Muscle layer of colon (tissue), 2 donors: ENCODE data around the gene NMRK2.
A peak's percentile ranks its signal among the peaks of the same experiment; 100 is the strongest.

Experiments
- H3K27ac ChIP-seq: one replicate; pipeline ENCODE4 v1.7.0; 2013; ENCODE audit warnings: low read depth, mild to moderate bottlenecking, low read length, moderate library complexity
- H3K27me3 ChIP-seq, 2 donors: one replicate each; pipeline ENCODE4 v1.7.0; 2013; ENCODE audit warnings: low read length in 2 of 2, mild to moderate bottlenecking in 2 of 2; ENCODE audit not compliant: insufficient read depth in 2 of 2, control insufficient read depth in 1 of 2
- H3K36me3 ChIP-seq: one replicate; pipeline ENCODE4 v1.7.0; 2013; ENCODE audit warnings: mild to moderate bottlenecking, low read length; ENCODE audit not compliant: insufficient read depth
- H3K4me1 ChIP-seq: one replicate; pipeline ENCODE4 v1.7.0; 2013; ENCODE audit warnings: mild to moderate bottlenecking, low read length; ENCODE audit not compliant: insufficient read depth
- H3K4me3 ChIP-seq, 2 donors: one replicate each; pipeline ENCODE4 v1.7.0; 2013; ENCODE audit warnings: low read length in 2 of 2, low read depth in 1 of 2, mild to moderate bottlenecking in 1 of 2, moderate library complexity in 1 of 2
- H3K9ac ChIP-seq: one replicate; pipeline ENCODE4 v1.7.0; 2013; ENCODE audit warnings: low read length
- H3K9me3 ChIP-seq: one replicate; pipeline ENCODE4 v1.7.0; 2013; ENCODE audit warnings: mild to moderate bottlenecking, low read length
- donor health status: abdominal sarcoma.
- donor health status: Adenocarcinoma of cecum.

NMRK2 gene

DNA sequence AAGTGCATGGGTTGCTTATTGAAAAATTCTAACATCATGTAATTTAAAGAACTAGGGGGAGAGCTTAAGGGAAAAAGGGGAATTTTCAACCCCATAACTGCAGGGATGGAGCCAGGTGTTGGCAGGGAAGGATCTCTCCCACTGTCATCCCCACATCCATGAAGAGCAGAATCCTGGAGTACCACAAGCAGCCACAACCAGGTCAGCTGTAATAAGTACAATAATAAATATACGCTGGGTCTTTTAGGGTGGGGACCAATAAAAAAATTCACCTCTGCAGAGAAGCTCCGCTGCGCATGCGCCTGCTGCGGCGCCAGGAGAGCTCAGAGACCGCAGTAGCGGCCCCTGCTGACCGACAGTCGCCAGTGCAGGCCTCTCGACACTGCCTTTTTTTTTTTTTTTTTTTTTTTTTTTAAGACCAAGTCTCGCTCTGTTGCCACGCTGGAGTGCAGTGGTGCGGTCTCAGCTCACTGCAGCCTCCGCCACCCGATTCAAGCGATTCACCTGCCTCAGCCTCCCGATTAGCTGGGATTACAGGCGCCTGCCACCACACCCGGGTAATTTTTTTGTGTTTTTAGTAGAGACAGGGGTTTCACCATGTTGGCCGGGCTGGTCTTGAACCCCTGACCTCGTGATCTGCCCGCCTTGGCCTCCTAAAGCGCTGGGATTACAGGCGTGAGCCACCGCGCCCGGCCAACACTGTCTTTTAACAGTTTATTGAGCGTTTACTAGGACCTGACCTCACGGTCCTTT is 54.9 kb downstream of the NMRK2 start:
- peaks cover 18% of the 10 kb centered on the region for H3K36me3 ChIP-seq
- no peak overlapping the region for H3K4me3 ChIP-seq
- H3K9ac ChIP-seq: no peak overlapping the region
- peak overlapping the region; percentile 52 for H3K27ac ChIP-seq
- H3K27me3 ChIP-seq: no peaks in the 10 kb centered on the region
- peaks cover 37% of the 10 kb centered on the region for H3K4me1 ChIP-seq
- H3K9me3 ChIP-seq: no peaks in the 10 kb centered on the region

DNA sequence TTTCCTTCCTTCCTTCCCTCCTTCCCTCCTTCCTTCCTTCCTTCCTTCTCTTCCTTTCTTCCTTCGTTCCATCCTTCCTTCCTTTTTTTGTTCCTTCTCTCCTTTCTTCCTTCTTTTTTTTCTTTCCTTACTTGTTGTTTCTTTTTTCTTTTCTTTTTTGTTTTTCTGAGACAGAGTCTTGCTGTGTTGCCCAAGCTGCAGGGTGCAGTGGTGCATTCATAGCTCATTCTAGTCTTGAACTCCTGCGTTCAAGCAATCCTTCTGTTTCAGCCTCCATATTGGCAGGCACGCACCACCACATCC is 57.9 kb downstream of the NMRK2 start:
- Histone ChIP-seq H3K27me3 (no peaks in the 10 kb centered on the region), H3K9me3 (no peaks in the 10 kb centered on the region), H3K4me1 (peaks cover 19% of the 10 kb centered on the region), H3K27ac (no peak overlapping the region), H3K36me3 (no peaks in the 10 kb centered on the region), H3K9ac (no peak overlapping the region), H3K4me3 (no peak overlapping the region)
